Left renal cortex interstitium (tissue), 4 donors: ENCODE results near the gene HTRA1. TPM values are rescaled to one million over a fixed set of nuclear protein-coding genes. Genes with fewer than 3 reads are reported as not detected.

Experiments
- DNase-seq, 4 donors: peaks; one replicate each; pipeline ENCODE4 v3.0.0-alpha.2; 2013; ENCODE audit warnings: low read depth in 4 of 4, low spot score in 2 of 4, missing footprints in 1 of 4
- polyA plus RNA-seq, 4 donors: library from polyadenylated mRNA; unstranded; fragments of 120-200 nt; gene quantifications; one replicate each; pipeline ENCODE4 v1.2.1, GENCODE V29; 2013; ENCODE audit not compliant: insufficient read length in 4 of 4

HTRA1 gene
- 100 to 1,000 TPM; 149 to 198 (median 175) TPM for polyA plus RNA-seq

- DNase-seq: no peak
Measured at GRCh38 chr10:122461367-122461728, at the start of gene HTRA1. TSS of gene HTRA1 (plus strand) at chr10:122461553. CDS start at chr10:122461653, 100 bp downstream.

DNA sequence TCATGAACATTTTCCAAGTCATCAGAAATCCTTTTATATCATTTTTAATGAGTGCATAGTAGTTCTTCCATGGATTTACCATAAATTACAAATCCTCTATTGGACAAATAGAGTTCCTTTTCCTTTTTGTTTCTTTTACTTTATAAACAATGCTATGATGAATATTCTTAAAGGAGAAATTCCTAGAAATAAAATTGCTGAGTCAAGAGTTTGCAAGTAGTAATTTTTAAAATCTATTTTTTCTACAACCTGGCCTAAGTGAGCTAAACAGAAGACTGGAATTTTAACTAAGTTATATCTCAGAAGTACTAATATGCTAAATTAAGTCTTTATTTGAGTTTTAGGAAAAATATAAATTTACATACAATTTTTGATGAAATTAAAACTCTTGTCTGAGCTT, 48.0 kb upstream of the HTRA1 start:
- DNase-seq: no peak

- DNase-seq: no peak
Measured at GRCh38 chr10:122417667-122418066, 43.7 kb upstream of the HTRA1 start.

- no peak for DNase-seq
Measured at GRCh38 chr10:122419016-122419415, 42.3 kb upstream of the HTRA1 start.

GRCh38 chr10:122419876-122420623, 41.3 kb upstream of the HTRA1 start:
- DNase-seq: no peak

DNA sequence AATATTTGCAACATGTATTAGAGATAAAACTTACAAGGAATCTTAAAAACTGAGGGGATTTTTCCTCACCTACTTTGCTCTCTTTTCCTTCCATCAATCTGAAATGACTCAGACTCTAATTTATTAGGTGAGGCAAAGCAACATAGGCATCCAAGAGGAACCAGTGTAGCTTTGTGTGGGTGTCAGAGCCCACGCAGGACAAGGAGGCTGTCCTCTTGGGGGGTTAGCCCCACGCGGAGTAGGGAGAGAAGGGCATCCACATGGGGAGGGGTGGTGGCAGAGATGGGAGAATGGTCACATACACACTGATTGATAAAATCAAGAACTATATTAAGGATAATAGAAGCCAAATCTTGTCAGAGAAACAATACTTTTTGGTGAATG, 40.7 kb upstream of the HTRA1 start:
- no peak for DNase-seq

- no peak for DNase-seq
Measured at GRCh38 chr10:122421054-122421625, 40.2 kb upstream of the HTRA1 start.

DNA sequence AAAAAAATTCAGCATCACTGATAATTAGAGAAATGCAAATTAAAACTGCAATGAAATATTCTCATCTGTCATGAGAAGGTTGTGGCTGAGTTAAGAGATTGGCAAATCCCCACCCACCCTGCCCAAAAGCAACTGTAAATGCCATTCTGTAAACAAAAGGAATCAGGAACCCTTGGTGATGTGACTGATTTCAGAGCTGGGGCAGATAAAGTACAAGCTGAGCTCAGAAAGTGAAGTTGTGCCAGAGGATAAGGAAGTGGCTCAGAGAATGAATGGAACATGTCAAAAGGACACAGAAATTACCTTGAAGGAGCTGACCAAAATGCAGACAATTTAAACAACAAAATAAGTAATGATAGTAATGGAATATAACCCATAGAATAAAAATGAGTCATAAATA, 39.6 kb upstream of the HTRA1 start:
- no peak for DNase-seq

GRCh38 chr10:122422266-122422989, 38.9 kb upstream of the HTRA1 start:
- DNase-seq: no peak

DNA sequence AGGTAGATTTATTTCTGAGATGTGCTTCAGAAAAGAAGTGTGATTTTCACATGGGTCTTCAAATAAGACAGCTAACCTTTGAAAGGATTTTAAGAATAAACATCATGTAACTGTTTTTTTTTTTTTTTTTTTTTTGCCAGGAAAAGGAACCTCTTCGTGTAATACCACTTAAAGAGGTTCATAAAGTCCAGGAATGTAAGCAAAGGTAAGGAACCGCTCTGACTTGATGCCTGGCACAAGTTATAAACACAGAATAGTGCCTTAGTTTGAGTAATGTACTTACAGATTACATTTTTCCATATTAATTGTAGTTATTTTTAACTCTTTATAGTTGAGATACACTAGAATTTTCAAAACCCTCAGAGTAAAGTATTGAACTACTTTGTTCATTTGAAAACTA, 37.3 kb upstream of the HTRA1 start:
- no peak for DNase-seq

- DNase-seq: no peak
Measured at GRCh38 chr10:122426829-122427228, 34.5 kb upstream of the HTRA1 start.

DNA sequence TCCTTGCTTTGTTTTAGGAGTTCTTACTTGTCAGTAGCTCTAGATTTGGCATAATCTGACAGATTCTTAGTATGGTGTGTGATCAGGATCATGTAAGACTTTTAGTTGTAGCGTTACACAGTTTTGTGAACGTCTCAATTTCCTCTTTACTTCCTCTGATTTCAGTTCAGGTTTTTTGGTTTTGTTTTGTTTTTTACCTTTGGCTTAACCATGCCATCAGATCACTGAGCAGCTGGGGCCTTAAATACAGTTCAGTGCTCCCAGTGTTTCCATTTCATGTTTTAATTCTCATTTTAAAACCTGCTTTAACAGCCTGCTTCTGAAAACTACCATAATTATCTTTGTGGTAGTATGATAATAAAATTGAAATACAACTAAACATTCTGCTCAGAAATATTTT, 34.1 kb upstream of the HTRA1 start:
- DNase-seq: no peak

- peak in 1 of 4 donors; percentile 33 for DNase-seq
Measured at GRCh38 chr10:122435212-122435827, 26.0 kb upstream of the HTRA1 start.

- DNase-seq: no peak
Measured at GRCh38 chr10:122441961-122442360, 19.4 kb upstream of the HTRA1 start.

DNA sequence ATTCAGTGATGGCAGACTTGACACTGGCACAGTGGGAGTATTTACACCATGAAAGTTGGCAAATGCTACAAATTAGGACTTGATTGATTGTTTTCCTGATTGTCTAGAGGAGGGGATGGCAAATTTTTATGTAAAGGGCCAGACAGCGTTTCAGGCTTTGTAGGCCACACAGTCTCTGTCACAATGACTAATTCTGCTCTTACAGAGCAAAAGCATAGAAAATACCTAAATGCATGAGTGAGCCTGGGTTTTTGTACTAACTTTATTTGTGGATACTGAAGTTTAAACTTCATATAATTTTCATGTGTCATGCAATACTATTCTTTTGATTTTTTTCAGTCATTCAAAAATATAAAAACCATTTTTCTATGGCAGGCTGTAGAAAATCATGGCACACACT, 15.9 kb upstream of the HTRA1 start:
- no peak for DNase-seq

DNA sequence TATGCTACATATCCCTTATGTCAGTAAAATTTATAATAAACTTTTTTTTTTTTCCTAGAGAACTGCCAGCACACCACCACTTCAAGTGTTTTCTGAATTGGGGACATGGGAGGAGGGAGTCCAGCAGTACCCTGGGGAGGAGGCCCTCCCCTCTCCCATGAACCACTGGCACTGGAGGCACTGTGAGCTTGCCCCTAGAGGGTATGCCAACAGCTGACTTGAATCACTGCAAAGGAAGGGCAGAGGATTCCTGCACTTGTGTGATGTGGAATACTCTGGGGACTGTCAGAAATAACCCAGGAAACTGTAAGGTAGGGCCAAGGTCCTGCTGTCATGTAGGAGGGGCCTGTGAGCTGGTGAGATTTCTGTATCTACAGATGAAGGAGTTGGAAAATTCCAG, 15.4 kb upstream of the HTRA1 start:
- no peak for DNase-seq

DNA sequence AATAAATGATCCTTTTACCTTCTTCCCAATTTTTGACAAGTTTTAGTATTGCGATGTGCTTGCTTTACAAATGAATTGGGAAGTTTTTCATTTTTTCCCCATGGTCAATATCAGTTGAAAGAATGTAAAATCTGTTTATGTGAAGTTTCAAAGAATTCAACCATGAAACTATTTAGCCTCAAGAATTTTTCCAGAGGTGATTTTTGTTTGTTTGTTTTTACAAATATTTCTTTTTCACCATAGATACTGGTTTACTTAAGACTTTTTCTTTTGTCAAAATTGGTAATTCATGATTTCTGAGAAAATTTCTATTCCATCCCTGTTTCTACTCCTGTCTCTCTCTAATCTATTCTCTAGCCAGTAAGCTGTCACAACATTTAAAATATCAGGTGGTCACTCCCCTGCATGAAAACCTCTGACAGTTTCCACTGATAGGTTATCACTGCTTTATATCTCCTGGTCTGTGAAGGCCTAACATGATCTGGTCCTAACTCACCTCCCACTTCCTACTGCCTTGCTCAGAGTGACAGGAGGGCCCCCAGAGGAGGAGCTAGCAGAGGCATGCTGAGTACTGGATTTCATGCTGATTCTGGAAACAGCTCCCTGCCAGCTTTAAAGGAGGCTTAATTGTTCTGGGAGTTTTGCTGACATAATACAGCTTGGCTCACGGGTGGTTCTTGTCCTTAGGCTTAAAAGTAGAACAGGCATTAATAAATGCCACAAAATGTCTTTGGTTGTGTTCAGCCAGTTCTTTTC, 14.5 kb upstream of the HTRA1 start:
- no peak for DNase-seq

GRCh38 chr10:122448600-122448999, 12.8 kb upstream of the HTRA1 start:
- DNase-seq: no peak

DNA sequence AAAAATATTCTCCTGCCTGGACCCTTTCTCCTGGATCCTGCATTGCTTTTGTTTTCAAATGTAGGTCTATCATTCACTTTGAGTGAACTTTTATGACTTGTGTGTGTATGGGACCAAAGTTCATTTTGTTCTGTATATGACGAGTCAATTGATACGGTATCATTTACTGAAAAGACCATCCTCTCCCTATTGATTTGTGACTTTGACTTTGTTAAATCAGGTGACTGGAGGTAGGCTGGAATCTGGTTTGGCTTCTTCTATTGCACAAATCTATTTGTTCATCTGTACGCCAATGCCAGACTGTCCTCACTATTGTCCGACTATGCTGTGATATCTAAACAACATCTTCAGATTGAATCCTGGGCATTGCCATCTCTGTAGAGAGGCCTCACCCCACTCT, 12.2 kb upstream of the HTRA1 start:
- no peak for DNase-seq

- no peak for DNase-seq
Measured at GRCh38 chr10:122450353-122450990, 10.9 kb upstream of the HTRA1 start.
